ENCODE results near the gene PRKAG3. TPM values are rescaled to one million over a fixed set of nuclear protein-coding genes. Genes with fewer than 3 reads are reported as not detected.

PRKAG3 gene
- total RNA-seq, 1 donor from 2014 or later, result 0.14 TPM

DNA sequence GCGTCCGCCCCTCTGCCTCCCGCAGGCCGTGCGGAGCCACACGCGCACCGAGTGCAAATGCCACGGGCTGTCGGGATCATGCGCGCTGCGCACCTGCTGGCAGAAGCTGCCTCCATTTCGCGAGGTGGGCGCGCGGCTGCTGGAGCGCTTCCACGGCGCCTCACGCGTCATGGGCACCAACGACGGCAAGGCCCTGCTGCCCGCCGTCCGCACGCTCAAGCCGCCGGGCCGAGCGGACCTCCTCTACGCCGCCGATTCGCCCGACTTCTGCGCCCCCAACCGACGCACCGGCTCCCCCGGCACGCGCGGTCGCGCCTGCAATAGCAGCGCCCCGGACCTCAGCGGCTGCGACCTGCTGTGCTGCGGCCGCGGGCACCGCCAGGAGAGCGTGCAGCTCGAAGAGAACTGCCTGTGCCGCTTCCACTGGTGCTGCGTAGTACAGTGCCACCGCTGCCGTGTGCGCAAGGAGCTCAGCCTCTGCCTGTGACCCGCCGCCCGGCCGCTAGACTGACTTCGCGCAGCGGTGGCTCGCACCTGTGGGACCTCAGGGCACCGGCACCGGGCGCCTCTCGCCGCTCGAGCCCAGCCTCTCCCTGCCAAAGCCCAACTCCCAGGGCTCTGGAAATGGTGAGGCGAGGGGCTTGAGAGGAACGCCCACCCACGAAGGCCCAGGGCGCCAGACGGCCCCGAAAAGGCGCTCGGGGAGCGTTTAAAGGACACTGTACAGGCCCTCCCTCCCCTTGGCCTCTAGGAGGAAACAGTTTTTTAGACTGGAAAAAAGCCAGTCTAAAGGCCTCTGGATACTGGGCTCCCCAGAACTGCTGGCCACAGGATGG, 42.0 kb upstream of the PRKAG3 start:
- Histone ChIP-seq H3K9me3 (replicated peaks) (no peaks in the 10 kb centered on the region), H3K27ac (replicated peaks) (no peak overlapping the region), H3K4me1 (peaks cover 24% of the 10 kb centered on the region), H3K36me3 (no peaks in the 10 kb centered on the region), H3K4me3 (peak overlapping the region; percentile 29), H3K27me3 (ENCODE audit: low read depth) (peaks cover 100% of the 10 kb centered on the region)
- intact Hi-C loops (cut with micrococcal nuclease), result no loop called here
- TF ChIP-seq, protein P1, sequence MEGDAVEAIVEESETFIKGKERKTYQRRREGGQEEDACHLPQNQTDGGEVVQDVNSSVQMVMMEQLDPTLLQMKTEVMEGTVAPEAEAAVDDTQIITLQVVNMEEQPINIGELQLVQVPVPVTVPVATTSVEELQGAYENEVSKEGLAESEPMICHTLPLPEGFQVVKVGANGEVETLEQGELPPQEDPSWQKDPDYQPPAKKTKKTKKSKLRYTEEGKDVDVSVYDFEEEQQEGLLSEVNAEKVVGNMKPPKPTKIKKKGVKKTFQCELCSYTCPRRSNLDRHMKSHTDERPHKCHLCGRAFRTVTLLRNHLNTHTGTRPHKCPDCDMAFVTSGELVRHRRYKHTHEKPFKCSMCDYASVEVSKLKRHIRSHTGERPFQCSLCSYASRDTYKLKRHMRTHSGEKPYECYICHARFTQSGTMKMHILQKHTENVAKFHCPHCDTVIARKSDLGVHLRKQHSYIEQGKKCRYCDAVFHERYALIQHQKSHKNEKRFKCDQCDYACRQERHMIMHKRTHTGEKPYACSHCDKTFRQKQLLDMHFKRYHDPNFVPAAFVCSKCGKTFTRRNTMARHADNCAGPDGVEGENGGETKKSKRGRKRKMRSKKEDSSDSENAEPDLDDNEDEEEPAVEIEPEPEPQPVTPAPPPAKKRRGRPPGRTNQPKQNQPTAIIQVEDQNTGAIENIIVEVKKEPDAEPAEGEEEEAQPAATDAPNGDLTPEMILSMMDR (IDR thresholded peaks at IDR 0.05; ENCODE audit: borderline replicate concordance), result no peak
- no peak for DNase-seq

DNA sequence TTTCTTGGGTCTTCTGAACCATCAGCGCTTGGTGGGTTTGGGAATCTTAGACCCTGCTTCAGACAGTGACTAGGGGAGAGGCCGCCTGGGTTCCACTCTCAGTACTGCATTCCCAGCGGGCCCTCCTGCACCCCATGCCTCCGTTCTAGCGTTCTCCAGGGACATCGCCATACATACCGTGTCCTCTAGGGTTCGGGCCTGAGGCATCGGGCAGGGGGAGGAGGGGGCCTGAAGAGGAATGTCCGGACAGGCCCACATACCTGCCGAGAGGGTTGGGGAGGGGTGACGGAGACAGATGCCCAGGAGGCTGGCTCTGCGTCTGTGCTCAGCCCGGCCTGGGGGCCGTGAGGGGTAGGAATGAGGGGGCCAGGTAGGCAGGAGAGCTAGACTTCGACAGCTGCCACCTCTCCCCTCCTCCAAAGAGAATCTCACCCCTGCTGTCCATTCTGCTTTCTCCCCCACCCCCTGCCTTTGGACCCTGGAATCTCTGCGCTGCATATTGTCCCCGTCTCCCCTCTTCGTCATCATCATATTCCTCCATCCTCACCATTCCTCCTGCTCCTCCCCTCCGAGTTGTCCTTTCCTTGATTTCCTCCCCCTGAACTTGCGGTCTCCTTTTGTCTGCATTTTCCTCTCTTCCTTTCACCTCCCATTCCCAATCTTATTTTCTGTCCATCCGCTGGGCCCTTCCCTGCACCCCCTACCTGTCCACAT, 41.2 kb upstream of the PRKAG3 start:
- TF ChIP-seq, protein P1 (IDR thresholded peaks at IDR 0.05; ENCODE audit: borderline replicate concordance), result no peak
- Histone ChIP-seq H3K4me3 (peak overlapping the region; percentile 29), H3K9me3 (replicated peaks) (no peaks in the 10 kb centered on the region), H3K27me3 (ENCODE audit: low read depth) (peaks cover 100% of the 10 kb centered on the region), H3K4me1 (peaks cover 24% of the 10 kb centered on the region), H3K36me3 (no peaks in the 10 kb centered on the region), H3K27ac (replicated peaks) (no peak overlapping the region)
- no peak for DNase-seq
- intact Hi-C loops (cut with micrococcal nuclease), result no loop called here

DNA sequence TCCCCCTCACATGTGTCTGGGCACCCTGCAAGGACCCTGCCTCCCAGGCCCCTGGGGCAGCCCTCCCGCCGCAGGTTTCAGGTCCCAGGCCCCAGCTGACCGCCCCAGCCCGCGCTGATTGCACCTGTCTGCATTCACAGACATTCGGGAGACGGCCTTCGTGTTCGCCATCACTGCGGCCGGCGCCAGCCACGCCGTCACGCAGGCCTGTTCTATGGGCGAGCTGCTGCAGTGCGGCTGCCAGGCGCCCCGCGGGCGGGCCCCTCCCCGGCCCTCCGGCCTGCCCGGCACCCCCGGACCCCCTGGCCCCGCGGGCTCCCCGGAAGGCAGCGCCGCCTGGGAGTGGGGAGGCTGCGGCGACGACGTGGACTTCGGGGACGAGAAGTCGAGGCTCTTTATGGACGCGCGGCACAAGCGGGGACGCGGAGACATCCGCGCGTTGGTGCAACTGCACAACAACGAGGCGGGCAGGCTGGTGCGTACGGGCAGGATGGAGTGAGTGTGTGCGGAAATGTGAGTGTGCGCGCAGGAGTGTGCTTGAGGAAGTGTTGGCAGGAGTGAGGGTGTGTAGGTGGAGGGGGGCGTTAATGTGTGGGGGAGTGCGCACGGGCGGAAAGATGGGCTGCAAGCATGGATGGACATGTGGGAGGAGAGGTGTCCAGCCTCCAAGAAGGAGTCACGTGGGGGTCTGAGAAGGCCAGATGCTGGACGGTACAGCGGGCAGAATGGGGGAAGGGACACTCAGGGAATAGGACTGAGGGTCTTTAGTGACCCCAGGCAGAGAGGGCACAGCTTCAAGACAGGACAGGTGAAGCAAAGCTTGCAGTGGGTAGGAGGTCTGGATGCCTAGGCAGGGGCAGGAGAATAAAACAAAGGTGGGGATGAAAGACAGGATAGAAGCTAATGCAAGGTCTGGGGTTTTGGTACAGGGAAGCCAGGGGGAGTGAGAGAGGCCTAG, 40.0 kb upstream of the PRKAG3 start:
- H3K27me3 ChIP-seq (ENCODE audit: low read depth), result peaks cover 100% of the 10 kb centered on the region
- peak overlapping the region; percentile 49 for H3K4me3 ChIP-seq
- H3K27ac ChIP-seq (replicated peaks), result no peak overlapping the region
- TF ChIP-seq, protein P1 (IDR thresholded peaks at IDR 0.05; ENCODE audit: borderline replicate concordance), result no peak
- peaks cover 24% of the 10 kb centered on the region for H3K4me1 ChIP-seq
- DNase-seq, result no peak
- no peaks in the 10 kb centered on the region for H3K36me3 ChIP-seq
- intact Hi-C loops (cut with micrococcal nuclease), result no loop called here
- no peaks in the 10 kb centered on the region for H3K9me3 ChIP-seq (replicated peaks)

DNA sequence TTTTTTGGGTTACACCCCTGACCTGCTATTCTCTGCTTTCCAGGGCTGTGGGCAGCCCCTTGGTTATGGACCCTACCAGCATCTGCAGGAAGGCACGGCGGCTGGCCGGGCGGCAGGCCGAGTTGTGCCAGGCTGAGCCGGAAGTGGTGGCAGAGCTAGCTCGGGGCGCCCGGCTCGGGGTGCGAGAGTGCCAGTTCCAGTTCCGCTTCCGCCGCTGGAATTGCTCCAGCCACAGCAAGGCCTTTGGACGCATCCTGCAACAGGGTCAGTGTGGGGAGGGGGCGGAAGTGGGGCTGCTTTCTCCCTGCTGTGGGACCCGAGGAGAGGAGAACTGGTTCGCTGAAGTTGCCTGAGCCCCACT, 39.4 kb upstream of the PRKAG3 start:
- no peaks in the 10 kb centered on the region for H3K36me3 ChIP-seq
- intact Hi-C loops (cut with micrococcal nuclease), result no loop called here
- no peak for DNase-seq
- peak overlapping the region; percentile 49 for H3K4me3 ChIP-seq
- H3K4me1 ChIP-seq, result peaks cover 24% of the 10 kb centered on the region
- H3K9me3 ChIP-seq (replicated peaks), result no peaks in the 10 kb centered on the region
- TF ChIP-seq, protein P1 (IDR thresholded peaks at IDR 0.05; ENCODE audit: borderline replicate concordance), result no peak
- peaks cover 100% of the 10 kb centered on the region for H3K27me3 ChIP-seq (ENCODE audit: low read depth)
- H3K27ac ChIP-seq (replicated peaks), result no peak overlapping the region

DNA sequence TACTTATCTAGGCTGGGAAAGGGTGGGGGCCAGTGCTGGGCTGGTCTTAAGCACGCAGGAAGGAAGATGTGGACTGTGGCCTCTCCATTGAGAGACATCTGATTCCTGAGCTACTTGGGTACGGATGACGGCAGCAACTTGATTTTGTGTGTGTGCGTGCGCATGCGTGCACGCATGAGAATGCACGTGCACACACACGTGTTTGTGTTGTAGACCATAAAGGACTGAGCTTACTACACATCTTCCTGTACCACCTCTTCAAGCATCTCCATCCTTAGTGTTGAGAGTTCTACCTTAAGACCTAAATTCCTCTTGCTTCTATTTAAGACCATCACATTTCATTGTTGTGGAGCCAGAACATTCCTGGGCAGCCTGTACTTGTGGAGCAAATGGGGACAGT, 37.5 kb upstream of the PRKAG3 start:
- DNase-seq, result no peak
- intact Hi-C loops (cut with micrococcal nuclease), result no loop called here

More for the DNA sequence above, 37.5 kb upstream of the PRKAG3 start:
- TF ChIP-seq, protein P1 (IDR thresholded peaks at IDR 0.05; ENCODE audit: borderline replicate concordance), result no peak
- Histone ChIP-seq H3K4me3 (no peak overlapping the region), H3K27ac (replicated peaks) (no peak overlapping the region), H3K27me3 (ENCODE audit: low read depth) (peaks cover 99% of the 10 kb centered on the region), H3K9me3 (replicated peaks) (no peaks in the 10 kb centered on the region), H3K36me3 (no peaks in the 10 kb centered on the region), H3K4me1 (peaks cover 24% of the 10 kb centered on the region)

Data from left ventricle myocardium inferior (tissue), 1 donor.